Gastroesophageal sphincter (tissue), 3 donors: Measurements from ENCODE around the gene EVPL.

Source experiments
- EP300 ChIP-seq: sonication (generic); formaldehyde crosslinking; IDR thresholded peaks from one replicate; pipeline ENCODE4 v1.6.1; 2017; ENCODE audit warnings: antibody characterized with exemption, mild to moderate bottlenecking
- POLR2AphosphoS5 ChIP-seq: sonication (generic); formaldehyde crosslinking; IDR thresholded peaks from one replicate; pipeline ENCODE4 v1.6.1; 2017; ENCODE audit warnings: antibody characterized with exemption
- TF ChIP-seq, protein P1 (sequence below), 4 experiments: fragments of 200-600 bp in 2 of 4; fragments of 450-650 bp in 2 of 4; sonication (generic) in 1 of 4; IDR thresholded peaks; one replicate each; pipeline ENCODE4 v1.5.1; 2017 to 2019; ENCODE audit warnings: antibody characterized with exemption in 4 of 4, mild to moderate bottlenecking in 2 of 4, moderate library complexity in 2 of 4

DNA sequence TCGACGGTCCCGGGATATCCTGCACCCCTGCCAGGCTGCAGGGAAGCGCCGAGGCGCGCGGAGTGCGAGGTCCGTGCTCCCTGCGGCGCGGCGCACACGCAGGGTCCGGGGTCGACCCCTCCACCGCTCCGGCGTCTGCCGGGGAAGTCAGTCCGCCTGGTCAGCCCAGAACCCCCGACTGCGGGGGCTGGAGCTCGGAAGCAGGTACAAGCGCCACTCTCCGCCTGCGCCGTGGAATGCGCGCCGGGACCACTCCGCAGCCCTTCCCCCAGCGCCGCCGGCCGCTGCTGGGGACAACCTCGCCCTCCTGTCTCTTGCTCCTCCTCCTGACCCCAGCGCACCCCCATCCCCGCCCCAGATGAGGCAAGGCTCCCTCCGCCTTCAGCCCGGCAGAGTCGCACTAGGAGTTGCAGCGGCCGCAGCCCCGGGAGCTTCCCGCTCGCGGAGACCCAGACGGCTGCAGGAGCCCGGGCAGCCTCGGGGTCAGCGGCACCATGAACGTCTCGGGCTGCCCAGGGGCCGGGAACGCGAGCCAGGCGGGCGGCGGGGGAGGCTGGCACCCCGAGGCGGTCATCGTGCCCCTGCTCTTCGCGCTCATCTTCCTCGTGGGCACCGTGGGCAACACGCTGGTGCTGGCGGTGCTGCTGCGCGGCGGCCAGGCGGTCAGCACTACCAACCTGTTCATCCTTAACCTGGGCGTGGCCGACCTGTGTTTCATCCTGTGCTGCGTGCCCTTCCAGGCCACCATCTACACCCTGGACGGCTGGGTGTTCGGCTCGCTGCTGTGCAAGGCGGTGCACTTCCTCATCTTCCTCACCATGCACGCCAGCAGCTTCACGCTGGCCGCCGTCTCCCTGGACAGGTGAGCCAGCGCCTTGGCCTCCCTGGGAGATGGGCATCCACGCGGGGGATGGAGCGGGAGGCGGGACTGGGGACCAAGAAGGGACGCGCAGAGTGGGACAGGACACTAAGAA is 47.6 kb upstream of the EVPL start, which contains the start of gene GALR2:
- no peak for TF ChIP-seq EP300
- TF ChIP-seq, protein P1, sequence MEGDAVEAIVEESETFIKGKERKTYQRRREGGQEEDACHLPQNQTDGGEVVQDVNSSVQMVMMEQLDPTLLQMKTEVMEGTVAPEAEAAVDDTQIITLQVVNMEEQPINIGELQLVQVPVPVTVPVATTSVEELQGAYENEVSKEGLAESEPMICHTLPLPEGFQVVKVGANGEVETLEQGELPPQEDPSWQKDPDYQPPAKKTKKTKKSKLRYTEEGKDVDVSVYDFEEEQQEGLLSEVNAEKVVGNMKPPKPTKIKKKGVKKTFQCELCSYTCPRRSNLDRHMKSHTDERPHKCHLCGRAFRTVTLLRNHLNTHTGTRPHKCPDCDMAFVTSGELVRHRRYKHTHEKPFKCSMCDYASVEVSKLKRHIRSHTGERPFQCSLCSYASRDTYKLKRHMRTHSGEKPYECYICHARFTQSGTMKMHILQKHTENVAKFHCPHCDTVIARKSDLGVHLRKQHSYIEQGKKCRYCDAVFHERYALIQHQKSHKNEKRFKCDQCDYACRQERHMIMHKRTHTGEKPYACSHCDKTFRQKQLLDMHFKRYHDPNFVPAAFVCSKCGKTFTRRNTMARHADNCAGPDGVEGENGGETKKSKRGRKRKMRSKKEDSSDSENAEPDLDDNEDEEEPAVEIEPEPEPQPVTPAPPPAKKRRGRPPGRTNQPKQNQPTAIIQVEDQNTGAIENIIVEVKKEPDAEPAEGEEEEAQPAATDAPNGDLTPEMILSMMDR (IDR thresholded peaks at IDR 0.05), result no peak
- no peak for TF ChIP-seq POLR2AphosphoS5
